Prostate gland (tissue), 2 donors: ENCODE measurements around the gene OVCH2. TPM values are rescaled to one million over a fixed set of nuclear protein-coding genes. Genes with fewer than 3 reads are reported as not detected.
"Not testable (repeated sequence)": the region's sequence is repeated elsewhere in the genome, so short reads cannot be mapped to it uniquely, and the experiment has no call there.

Source experiments
- DNase-seq: peaks from one replicate; pipeline ENCODE4 v3.0.0-alpha.2; 2019; ENCODE audit warnings: low spot score
- H3K27ac ChIP-seq, 2 donors: fragments of 200-600 bp; sonication (generic); 2 replicates each; pipeline ENCODE4 v1.5.1; 2017 to 2019
- H3K27me3 ChIP-seq: fragments of 200-600 bp; sonication (generic); replicated peaks from 2 replicates; pipeline ENCODE4 v1.5.1; 2019; ENCODE audit not compliant: insufficient read depth
- H3K36me3 ChIP-seq, 2 donors: fragments of 200-600 bp; sonication (generic); 1 replicate in 1 of 2; 2 replicates in 1 of 2; pipeline versions ENCODE4 v1.5.1 to v1.8.1; 2017 to 2019
- H3K4me1 ChIP-seq: fragments of 200-600 bp; sonication (generic); replicated peaks from 2 replicates; pipeline ENCODE4 v1.5.1; 2019
- H3K4me3 ChIP-seq, 2 donors: fragments of 200-600 bp; sonication (generic); 2 replicates each; pipeline ENCODE4 v1.5.1; 2017 to 2019
- H3K9me3 ChIP-seq: fragments of 200-600 bp; sonication (generic); 2 replicates; pipeline ENCODE4 v1.5.1; 2017
- POLR2A ChIP-seq: fragments of 450-650 bp; IDR thresholded peaks from one replicate; pipeline ENCODE4 v1.6.1; 2016; ENCODE audit warnings: antibody characterized with exemption, mild to moderate bottlenecking
- POLR2AphosphoS5 ChIP-seq: sonication (generic); formaldehyde crosslinking; IDR thresholded peaks from one replicate; pipeline ENCODE4 v1.6.1; 2017; ENCODE audit warnings: antibody characterized with exemption
- WGBS: methylation state at CpG from one replicate; pipeline ENCODE4 v1.1.5; 2018; 5-methylcytosine and 5-hydroxymethylcytosine counted together
- intact Hi-C: fragments of 100-400 bp; cut with DNase I; formaldehyde crosslinking; loops from one replicate; pipeline ENCODE4 v1.14.2; 2022
- total RNA-seq, 2 donors: library from RNA; depleted of rRNA; stranded (reverse); fragments of >200 nt; gene quantifications; one replicate each; pipeline ENCODE4 v1.1.0, GENCODE V29; 2016
- TF ChIP-seq, protein P1 (sequence below), 4 experiments: fragments of 200-600 bp in 2 of 4; fragments of 450-650 bp in 2 of 4; sonication (generic) in 2 of 4; IDR thresholded peaks; 1 replicate in 3 of 4; 2 replicates in 1 of 4; pipeline ENCODE4 v1.5.1; 2016 to 2019; ENCODE audit warnings: antibody characterized with exemption in 4 of 4, mild to moderate bottlenecking in 2 of 4, moderate library complexity in 2 of 4

The OVCH2 gene
- total RNA-seq, 2 donors from 2014 or later = 1.8 TPM; not detected in 1

DNA sequence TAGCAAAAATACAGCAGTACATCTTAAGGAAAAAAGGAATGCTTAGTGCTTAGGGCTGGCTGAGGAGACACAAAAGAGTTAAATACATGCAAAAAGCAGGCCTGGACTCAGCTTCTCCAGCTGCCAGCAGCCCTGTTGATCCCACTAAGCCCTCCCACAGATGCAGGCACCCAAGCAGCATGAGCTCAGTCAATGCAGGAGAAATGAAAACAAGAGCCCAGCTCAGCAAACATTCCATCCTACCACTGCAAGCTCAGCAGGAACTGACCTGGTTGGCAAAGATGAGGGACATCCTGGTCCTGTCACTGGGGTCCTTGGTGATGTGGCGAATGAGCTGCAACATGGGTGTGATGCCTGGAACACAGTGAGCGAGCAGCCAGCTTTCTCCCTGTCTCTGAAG lies 38.8 kb downstream of the OVCH2 start:
- DNase-seq = no peak
- Histone ChIP-seq H3K9me3 (no peaks in the 10 kb centered on the region), H3K27me3 (no peaks in the 10 kb centered on the region), H3K27ac (no peak overlapping the region), H3K4me1 (peaks cover 3% of the 10 kb centered on the region), H3K36me3 (no peaks in the 10 kb centered on the region), H3K4me3 (no peak overlapping the region)
- TF ChIP-seq POLR2A (no peak), POLR2AphosphoS5 (no peak)
- TF ChIP-seq, protein P1, sequence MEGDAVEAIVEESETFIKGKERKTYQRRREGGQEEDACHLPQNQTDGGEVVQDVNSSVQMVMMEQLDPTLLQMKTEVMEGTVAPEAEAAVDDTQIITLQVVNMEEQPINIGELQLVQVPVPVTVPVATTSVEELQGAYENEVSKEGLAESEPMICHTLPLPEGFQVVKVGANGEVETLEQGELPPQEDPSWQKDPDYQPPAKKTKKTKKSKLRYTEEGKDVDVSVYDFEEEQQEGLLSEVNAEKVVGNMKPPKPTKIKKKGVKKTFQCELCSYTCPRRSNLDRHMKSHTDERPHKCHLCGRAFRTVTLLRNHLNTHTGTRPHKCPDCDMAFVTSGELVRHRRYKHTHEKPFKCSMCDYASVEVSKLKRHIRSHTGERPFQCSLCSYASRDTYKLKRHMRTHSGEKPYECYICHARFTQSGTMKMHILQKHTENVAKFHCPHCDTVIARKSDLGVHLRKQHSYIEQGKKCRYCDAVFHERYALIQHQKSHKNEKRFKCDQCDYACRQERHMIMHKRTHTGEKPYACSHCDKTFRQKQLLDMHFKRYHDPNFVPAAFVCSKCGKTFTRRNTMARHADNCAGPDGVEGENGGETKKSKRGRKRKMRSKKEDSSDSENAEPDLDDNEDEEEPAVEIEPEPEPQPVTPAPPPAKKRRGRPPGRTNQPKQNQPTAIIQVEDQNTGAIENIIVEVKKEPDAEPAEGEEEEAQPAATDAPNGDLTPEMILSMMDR (IDR thresholded peaks at IDR 0.05) = no peak
- 88% methylated on average over 2 of the region's 2 CpGs for WGBS
- intact Hi-C loops = loop anchor here (5.0 kb wide), 1 partner anchor 155 kb away; the partner anchor contains the start of gene PPFIBP2

DNA sequence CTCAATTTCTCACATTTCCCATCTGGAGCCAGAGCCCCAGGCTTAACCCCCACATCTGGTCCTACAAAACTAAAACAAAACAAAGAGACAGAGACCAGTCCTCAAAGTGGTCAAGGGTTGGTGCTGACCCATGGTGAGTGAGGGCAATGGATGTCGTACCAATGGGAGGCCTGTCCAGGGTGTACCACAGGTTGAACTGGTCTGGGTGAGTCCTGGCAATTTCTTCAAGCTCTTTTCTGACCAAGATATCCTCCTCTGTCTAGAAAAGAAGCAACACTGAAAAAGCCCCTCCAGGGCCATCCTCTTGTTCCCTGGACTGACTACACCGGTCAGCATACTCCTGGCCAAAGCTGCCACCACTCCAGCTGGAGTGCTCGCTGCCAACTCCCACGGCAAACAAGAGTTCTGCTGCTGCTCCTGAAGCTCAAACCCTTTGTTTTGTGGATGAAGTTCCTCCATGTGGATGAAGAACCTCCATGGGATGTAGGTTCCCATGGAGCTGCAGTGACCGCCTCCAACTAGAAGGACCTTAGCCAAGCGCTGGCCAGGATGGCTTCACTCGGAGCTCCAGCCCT lies 39.9 kb downstream of the OVCH2 start:
- no peak overlapping the region for H3K4me3 ChIP-seq
- H3K27ac ChIP-seq = no peak overlapping the region
- intact Hi-C loops = loop anchor here (5.0 kb wide), 1 partner anchor 154 kb away; the partner anchor contains the start of gene PPFIBP2
- TF ChIP-seq POLR2AphosphoS5 = no peak
- TF ChIP-seq, protein P1 (IDR thresholded peaks at IDR 0.05) = no peak
- TF ChIP-seq POLR2A = no peak
- H3K36me3 ChIP-seq = no peaks in the 10 kb centered on the region
- H3K27me3 ChIP-seq = no peaks in the 10 kb centered on the region
- H3K9me3 ChIP-seq = no peaks in the 10 kb centered on the region
- peaks cover 3% of the 10 kb centered on the region for H3K4me1 ChIP-seq
- 85% methylated on average over 7 of the region's 7 CpGs for WGBS
- DNase-seq = no peak

DNA sequence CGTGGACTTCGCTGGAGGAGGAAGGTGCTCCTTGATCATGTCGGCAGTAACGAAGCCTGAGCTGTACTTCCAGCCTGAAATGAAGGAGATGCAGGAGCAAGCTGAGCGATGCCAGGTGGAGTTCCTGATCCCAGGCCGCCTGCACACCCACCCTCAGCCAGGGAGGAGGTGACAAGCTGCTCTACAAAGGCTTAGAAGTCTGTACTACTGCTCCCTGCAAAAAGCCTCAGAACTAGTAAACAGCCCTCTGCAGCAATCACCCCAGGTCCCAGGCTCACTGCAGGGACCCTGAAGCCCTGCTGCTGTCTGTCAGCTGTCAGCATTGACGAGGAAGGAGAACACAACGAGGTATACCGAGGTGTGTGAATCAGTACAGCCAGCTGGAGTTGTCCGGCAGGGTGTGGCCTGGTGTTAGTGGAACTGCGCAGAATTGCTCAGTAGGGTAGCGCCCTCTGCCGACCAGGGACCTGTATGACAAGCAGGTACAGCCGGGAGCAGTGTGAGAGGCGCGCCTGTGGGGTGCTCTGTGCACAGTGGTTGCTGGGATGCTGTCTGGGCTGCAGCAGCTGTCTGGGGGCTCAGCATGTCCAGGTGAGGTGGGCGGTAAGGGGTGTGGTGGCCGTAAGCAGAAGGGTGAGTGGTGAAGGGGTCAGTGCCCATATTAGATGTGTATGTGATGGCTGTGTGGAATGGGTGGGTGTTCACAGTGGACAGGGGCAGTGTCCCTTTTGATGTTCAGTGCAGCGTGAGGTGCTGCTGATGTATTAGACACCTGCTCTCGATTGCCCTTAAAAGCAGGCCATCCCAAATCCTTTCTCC lies 40.6 kb downstream of the OVCH2 start:
- intact Hi-C loops = loop anchor here (5.0 kb wide), 1 partner anchor 153 kb away; the partner anchor contains the start of gene PPFIBP2
- peak; percentile 77 for DNase-seq

DNA sequence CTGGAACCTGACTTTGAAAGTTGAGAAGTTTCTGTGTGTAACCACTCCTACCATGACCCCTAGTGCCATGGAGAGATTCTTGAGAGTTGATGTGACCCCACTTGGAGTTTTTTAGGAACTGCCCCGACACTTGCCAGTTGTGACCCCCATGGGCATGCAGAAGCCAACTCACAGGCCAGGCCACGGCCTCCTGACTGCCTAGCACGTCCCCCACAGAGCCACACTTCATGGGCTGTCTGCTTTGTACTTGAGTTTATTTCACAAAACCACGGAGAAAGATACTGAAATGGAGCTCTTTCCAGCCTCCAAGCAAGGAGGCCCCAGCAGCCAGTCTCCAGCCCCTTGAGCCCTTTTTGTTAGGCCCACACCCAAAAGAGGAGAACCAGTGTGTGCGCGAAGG lies 41.4 kb downstream of the OVCH2 start:
- Histone ChIP-seq H3K4me1 (no peaks in the 10 kb centered on the region), H3K4me3 (no peak overlapping the region), H3K36me3 (no peaks in the 10 kb centered on the region), H3K9me3 (no peaks in the 10 kb centered on the region), H3K27ac (no peak overlapping the region), H3K27me3 (no peaks in the 10 kb centered on the region)
- intact Hi-C loops = loop anchor here (5.0 kb wide), 1 partner anchor 153 kb away; the partner anchor contains the start of gene PPFIBP2
- 75% methylated on average over 6 of the region's 6 CpGs for WGBS
- no peak for DNase-seq
- TF ChIP-seq, protein P1 (IDR thresholded peaks at IDR 0.05) = no peak
- no peak for TF ChIP-seq POLR2A
- no peak for TF ChIP-seq POLR2AphosphoS5

More for the DNA sequence above, 40.6 kb downstream of the OVCH2 start:
- no peak overlapping the region for H3K27ac ChIP-seq
- WGBS = 55% methylated on average over 19 of the region's 20 CpGs
- no peak overlapping the region for H3K4me3 ChIP-seq
- H3K4me1 ChIP-seq = no peaks in the 10 kb centered on the region
- TF ChIP-seq, protein P1 (IDR thresholded peaks at IDR 0.05) = peak; percentile 61 to 92 (median 87)
- peak; percentile 41 for TF ChIP-seq POLR2AphosphoS5
- no peak for TF ChIP-seq POLR2A
- no peaks in the 10 kb centered on the region for H3K36me3 ChIP-seq
- H3K27me3 ChIP-seq = no peaks in the 10 kb centered on the region
- no peaks in the 10 kb centered on the region for H3K9me3 ChIP-seq

DNA sequence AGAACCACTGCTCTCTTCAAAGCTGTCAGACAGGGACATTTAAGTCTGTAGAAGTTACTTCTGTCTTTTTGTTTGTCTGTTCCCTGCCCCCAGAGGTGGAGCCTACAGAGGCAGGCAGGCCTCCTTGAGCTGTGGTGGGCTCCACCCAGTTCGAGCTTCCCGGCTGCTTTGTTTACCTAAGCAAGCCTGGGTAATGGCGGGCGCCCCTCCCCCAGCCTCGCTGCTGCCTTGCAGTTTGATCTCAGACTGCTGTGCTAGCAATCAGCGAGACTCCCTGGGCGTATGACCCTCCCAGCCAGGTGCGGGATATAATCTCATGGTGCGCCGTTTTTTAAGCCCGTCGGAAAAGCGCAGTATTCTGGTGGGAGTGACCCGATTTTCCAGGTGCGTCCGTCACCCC lies 42.7 kb downstream of the OVCH2 start:
- intact Hi-C loops, H3K27ac ChIP-seq: not testable (repeated sequence)

More for the DNA sequence above, 42.7 kb downstream of the OVCH2 start:
- H3K9me3 ChIP-seq, H3K27me3 ChIP-seq, H3K4me3 ChIP-seq, H3K4me1 ChIP-seq, DNase-seq, H3K36me3 ChIP-seq: not testable (repeated sequence)
- 80% methylated on average over 16 of the region's 16 CpGs for WGBS
